ENCODE data around the gene DNAJC4. TPM values are rescaled to one million over a fixed set of nuclear protein-coding genes. Genes with fewer than 3 reads are reported as not detected.

The DNAJC4 gene
- total and polyA plus RNA-seq, 2 experiments from 2014 or later = 11.0 to 34.7 TPM

GRCh38 chr11:64185175-64185692 lies 45.1 kb upstream of the DNAJC4 start:
- Histone ChIP-seq H3K9me2 (ENCODE audit: insufficient read depth) (no peaks in the 10 kb centered on the region), H3K9ac (peak overlapping the region; percentile 87), H3K36me3 (ENCODE audit: low read depth) (no peaks in the 10 kb centered on the region), H4K20me1 (ENCODE audit: insufficient read depth) (no peaks in the 10 kb centered on the region), H3K4me2 (ENCODE audit: unreplicated experiment) (peak overlapping the region; percentile 95), H3K4me1 (ENCODE audit: insufficient read depth) (peaks cover 14% of the 10 kb centered on the region), H2AFZ (peak overlapping the region; percentile 76), H3K79me2 (ENCODE audit: insufficient read depth) (peaks cover 27% of the 10 kb centered on the region), H3F3A (ENCODE audit: insufficient read depth) (peaks cover 14% of the 10 kb centered on the region), H3K27ac (peak overlapping the region; percentile 85), H3K27me3 (replicated peaks; ENCODE audit: insufficient read depth) (no peaks in the 10 kb centered on the region), H3K4me3 (peak overlapping the region; percentile 82), H3K9me3 (ENCODE audit: low read depth) (no peaks in the 10 kb centered on the region)
- no peak for TF ChIP-seq EZH2 (IDR thresholded peaks at IDR 0.05; ENCODE audit: insufficient read depth, poor library complexity, severe bottlenecking)
- TF ChIP-seq EZH2phosphoT487 (IDR thresholded peaks at IDR 0.05; ENCODE audit: insufficient read depth, low read depth) = no peak
- DNase-seq = peak; percentile 94
- WGBS, 2 experiments (ENCODE audit: low coverage in 1 of 2, low lambda C conversion rate in 2 of 2, missing lambda C conversion rate in 2 of 2) = 0 to 1% methylated on average over 45 of the region's 52 CpGs
- in situ Hi-C loops (cut with MboI) = no loop called here

DNA sequence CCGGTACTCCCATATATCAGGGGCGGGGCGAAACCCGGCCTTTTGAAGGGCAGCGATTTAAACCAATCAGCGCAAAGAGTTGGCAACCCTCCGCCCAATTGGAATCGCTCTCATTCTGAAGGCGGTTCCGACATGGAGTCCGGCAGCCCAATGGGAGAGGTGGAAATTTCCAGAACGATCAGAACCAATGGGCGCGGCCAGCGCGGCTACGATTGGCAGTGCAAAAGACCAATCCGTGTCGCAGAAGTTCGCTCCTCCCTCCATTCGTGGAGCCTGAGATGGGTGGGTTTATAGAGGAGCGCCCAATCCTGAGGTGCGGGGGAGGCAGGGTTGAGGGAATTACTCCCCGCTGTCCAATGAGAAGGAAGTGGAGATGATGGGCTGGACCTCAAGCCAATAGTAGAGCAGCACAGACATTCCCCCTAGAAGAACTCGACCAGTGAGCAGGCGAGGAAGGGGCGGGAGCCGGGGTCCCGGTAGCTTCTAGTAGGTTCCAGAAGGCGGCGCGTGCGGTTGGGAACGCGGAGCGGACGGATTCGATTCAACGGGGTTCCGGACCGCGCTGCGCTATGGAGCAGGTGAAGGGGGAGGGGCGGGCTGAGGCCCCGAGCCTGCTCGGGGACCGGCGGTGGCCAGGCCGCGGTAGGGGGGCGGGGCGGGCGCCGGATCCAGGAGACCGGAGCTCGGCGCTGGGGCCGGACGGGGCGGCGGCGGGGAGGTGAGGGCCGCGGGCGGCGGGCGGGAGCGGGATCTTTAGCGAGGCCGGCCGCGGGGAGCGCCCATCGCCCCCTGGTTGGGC lies 44.5 kb upstream of the DNAJC4 start, which contains the start of gene STIP1:
STIP1 (plus strand) TSS at position 479 of the 799 bp plus-strand sequence; CDS start at position 570, 91 bp downstream.
- Histone ChIP-seq H3K36me3 (ENCODE audit: low read depth) (no peaks in the 10 kb centered on the region), H3K27ac (peak within 1 kb of the TSS; percentile 85), H3K4me2 (ENCODE audit: unreplicated experiment) (peak within 1 kb of the TSS; percentile 95), H3K27me3 (replicated peaks; ENCODE audit: insufficient read depth) (no peaks in the 10 kb centered on the region), H3K4me1 (ENCODE audit: insufficient read depth) (peaks cover 10% of the 10 kb centered on the region), H3K9me3 (ENCODE audit: low read depth) (no peaks in the 10 kb centered on the region), H3K79me2 (ENCODE audit: insufficient read depth) (peaks cover 27% of the 10 kb centered on the region), H2AFZ (peak within 1 kb of the TSS; percentile 76), H4K20me1 (ENCODE audit: insufficient read depth) (no peaks in the 10 kb centered on the region), H3K9ac (peak within 1 kb of the TSS; percentile 87), H3K4me3 (peak within 1 kb of the TSS; percentile 82), H3K9me2 (ENCODE audit: insufficient read depth) (no peaks in the 10 kb centered on the region), H3F3A (ENCODE audit: insufficient read depth) (peaks cover 14% of the 10 kb centered on the region)
- WGBS, 2 experiments (ENCODE audit: low coverage in 1 of 2, low lambda C conversion rate in 2 of 2, missing lambda C conversion rate in 2 of 2) = 0 to 1% methylated on average over 34 to 54 of the region's 74 CpGs
- TF ChIP-seq EZH2phosphoT487 (IDR thresholded peaks at IDR 0.05; ENCODE audit: insufficient read depth, low read depth) (no peak), EZH2 (IDR thresholded peaks at IDR 0.05; ENCODE audit: insufficient read depth, poor library complexity, severe bottlenecking) (no peak)
- in situ Hi-C loops (cut with MboI) = no loop called here
- peak; percentile 100 for DNase-seq

- Histone ChIP-seq H3F3A (ENCODE audit: insufficient read depth) (peaks cover 10% of the 10 kb centered on the region), H3K9ac (no peak overlapping the region), H3K4me1 (ENCODE audit: insufficient read depth) (peaks cover 4% of the 10 kb centered on the region), H3K9me3 (ENCODE audit: low read depth) (no peaks in the 10 kb centered on the region), H4K20me1 (ENCODE audit: insufficient read depth) (no peaks in the 10 kb centered on the region), H3K4me3 (no peak overlapping the region), H3K9me2 (ENCODE audit: insufficient read depth) (no peaks in the 10 kb centered on the region), H2AFZ (no peak overlapping the region; the same call in 1 of the 2 replicates), H3K4me2 (ENCODE audit: unreplicated experiment) (no peak overlapping the region), H3K79me2 (ENCODE audit: insufficient read depth) (peaks cover 27% of the 10 kb centered on the region), H3K27me3 (replicated peaks; ENCODE audit: insufficient read depth) (no peaks in the 10 kb centered on the region), H3K36me3 (ENCODE audit: low read depth) (no peaks in the 10 kb centered on the region), H3K27ac (no peak overlapping the region)
- in situ Hi-C loops (cut with MboI) = no loop called here
- no peak for TF ChIP-seq EZH2 (IDR thresholded peaks at IDR 0.05; ENCODE audit: insufficient read depth, poor library complexity, severe bottlenecking)
- TF ChIP-seq EZH2phosphoT487 (IDR thresholded peaks at IDR 0.05; ENCODE audit: insufficient read depth, low read depth) = no peak
- 1% methylated on average over 24 to 38 of the region's 48 CpGs for WGBS, 2 experiments (ENCODE audit: low coverage in 1 of 2, low lambda C conversion rate in 2 of 2, missing lambda C conversion rate in 2 of 2)
- DNase-seq = peak; percentile 55
These were observed 43.7 kb upstream of the DNAJC4 start for GRCh38 chr11:64186492-64187165.

DNA sequence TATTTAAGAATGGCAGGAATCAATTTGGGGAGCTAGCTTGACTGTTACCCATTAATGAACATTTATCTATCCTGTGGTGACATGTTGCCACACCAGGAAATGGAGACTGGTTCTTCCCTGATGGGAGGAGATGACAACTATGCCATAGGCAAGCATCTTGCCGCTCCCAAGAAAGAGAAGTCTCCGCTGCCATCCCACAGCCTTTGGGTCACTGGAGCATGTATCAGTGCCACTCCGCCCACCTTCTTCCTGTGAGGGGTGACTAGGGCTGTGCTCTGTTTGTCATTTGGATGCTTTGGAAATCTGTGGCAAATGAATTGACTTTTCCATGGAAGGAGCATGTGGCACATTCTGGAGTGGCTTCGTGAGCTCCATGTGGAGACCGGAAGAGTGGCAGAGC lies 37.9 kb upstream of the DNAJC4 start:
- DNase-seq = no peak
- TF ChIP-seq EZH2phosphoT487 (IDR thresholded peaks at IDR 0.05; ENCODE audit: insufficient read depth, low read depth) = no peak
- no peak for TF ChIP-seq EZH2 (IDR thresholded peaks at IDR 0.05; ENCODE audit: insufficient read depth, poor library complexity, severe bottlenecking)
- Histone ChIP-seq H3K9ac (no peak overlapping the region), H3K36me3 (ENCODE audit: low read depth) (peaks cover 44% of the 10 kb centered on the region), H4K20me1 (ENCODE audit: insufficient read depth) (no peaks in the 10 kb centered on the region), H3K4me3 (no peak overlapping the region), H3F3A (ENCODE audit: insufficient read depth) (no peaks in the 10 kb centered on the region), H3K79me2 (ENCODE audit: insufficient read depth) (peaks cover 18% of the 10 kb centered on the region; the same call in 1 of the 2 replicates), H3K4me2 (ENCODE audit: unreplicated experiment) (no peak overlapping the region), H2AFZ (no peak overlapping the region), H3K27me3 (replicated peaks; ENCODE audit: insufficient read depth) (no peaks in the 10 kb centered on the region), H3K27ac (no peak overlapping the region), H3K9me3 (ENCODE audit: low read depth) (no peaks in the 10 kb centered on the region), H3K9me2 (ENCODE audit: insufficient read depth) (no peaks in the 10 kb centered on the region), H3K4me1 (ENCODE audit: insufficient read depth) (no peaks in the 10 kb centered on the region)
- in situ Hi-C loops (cut with MboI) = no loop called here
- WGBS, 2 experiments (ENCODE audit: low coverage in 1 of 2, low lambda C conversion rate in 2 of 2, missing lambda C conversion rate in 2 of 2) = 93% methylated on average over 5 of the region's 5 CpGs
